ENCODE data around the gene KLKB1.

Gene KLKB1

GRCh38 chr4:186227221-186227620, at the start of gene KLKB1:
Gene KLKB1, plus strand, starts transcription at chr4:186227507. Its CDS starts 689 bp downstream, at chr4:186228196.
- no peak for DNase-seq

- no peak for DNase-seq
Observed at GRCh38 chr4:186188107-186188506, 39.2 kb upstream of the KLKB1 start.

- no peak for DNase-seq
Observed at GRCh38 chr4:186189656-186190055, 37.7 kb upstream of the KLKB1 start.

GRCh38 chr4:186190581-186191199, 36.6 kb upstream of the KLKB1 start:
- peak; percentile 66 for DNase-seq

GRCh38 chr4:186191200-186192065, 35.9 kb upstream of the KLKB1 start, which contains the start of gene CYP4V2:
Gene CYP4V2, plus strand, starts transcription at chr4:186191567. Its CDS starts 257 bp downstream, at chr4:186191824.
- peak; percentile 91 for DNase-seq

- peak; percentile 47 for DNase-seq
Observed at GRCh38 chr4:186192066-186192612, 35.2 kb upstream of the KLKB1 start.

GRCh38 chr4:186193851-186194250, 33.5 kb upstream of the KLKB1 start:
- DNase-seq: no peak

- no peak for DNase-seq
Observed at GRCh38 chr4:186196063-186196462, 31.2 kb upstream of the KLKB1 start.

- DNase-seq: no peak
Observed at GRCh38 chr4:186200516-186200915, 26.8 kb upstream of the KLKB1 start.

- no peak for DNase-seq
Observed at GRCh38 chr4:186201010-186201409, 26.3 kb upstream of the KLKB1 start.

- peak; percentile 69 for DNase-seq
Observed at GRCh38 chr4:186201535-186202230, 25.6 kb upstream of the KLKB1 start.

- DNase-seq: no peak
Observed at GRCh38 chr4:186202490-186203140, 24.7 kb upstream of the KLKB1 start.

GRCh38 chr4:186203406-186203805, 23.9 kb upstream of the KLKB1 start:
- no peak for DNase-seq

- DNase-seq: peak; percentile 73
Observed at GRCh38 chr4:186204103-186204559, 23.2 kb upstream of the KLKB1 start.

- DNase-seq: peak; percentile 9
Observed at GRCh38 chr4:186204686-186205085, 22.6 kb upstream of the KLKB1 start.

GRCh38 chr4:186205156-186205555, 22.2 kb upstream of the KLKB1 start:
- DNase-seq: no peak

- DNase-seq: no peak
Observed at GRCh38 chr4:186216465-186217024, 10.8 kb upstream of the KLKB1 start.

GRCh38 chr4:186217733-186218293, 9.5 kb upstream of the KLKB1 start:
- no peak for DNase-seq

GRCh38 chr4:186221624-186222023, 5.7 kb upstream of the KLKB1 start:
- DNase-seq: no peak

GRCh38 chr4:186225848-186226247, 1.5 kb upstream of the KLKB1 start:
- no peak for DNase-seq

- DNase-seq: no peak
Observed at GRCh38 chr4:186226521-186227189, 652 bp upstream of the KLKB1 start.

Measured in CD4-positive, alpha-beta T cell treated with Interleukin-6 for 4 hours (primary cell).